Tibial nerve (tissue), 4 donors: Measurements from ENCODE around the gene NLRP3. TPM values are rescaled to one million over a fixed set of nuclear protein-coding genes. Genes with fewer than 3 reads are reported as not detected.

ENCODE experiments used
- DNase-seq, 2 donors: peaks; one replicate each; pipeline ENCODE4 v3.0.0-alpha.2; 2019; ENCODE audit warnings: low spot score in 2 of 2
- H3K27ac ChIP-seq, 4 donors: fragments of 200-600 bp; sonication (generic) in 3 of 4; one replicate each; pipeline ENCODE4 v1.5.1; 2017 to 2019; ENCODE audit warnings: mild to moderate bottlenecking in 1 of 4
- H3K27me3 ChIP-seq, 2 donors: fragments of 200-600 bp; sonication (generic) in 1 of 2; one replicate each; pipeline versions ENCODE4 v1.5.1 to v1.6.0; 2017 to 2019
- H3K36me3 ChIP-seq, 3 donors: fragments of 200-600 bp; sonication (generic); one replicate each; pipeline ENCODE4 v1.5.1; 2018 to 2019
- H3K4me1 ChIP-seq, 4 donors: fragments of 200-600 bp; sonication (generic) in 3 of 4; one replicate each; pipeline ENCODE4 v1.5.1; 2017 to 2019
- H3K4me3 ChIP-seq, 4 donors: fragments of 200-600 bp; sonication (generic) in 3 of 4; one replicate each; pipeline ENCODE4 v1.5.1; 2017 to 2019; ENCODE audit warnings: mild to moderate bottlenecking in 1 of 4, moderate library complexity in 1 of 4
- H3K9me3 ChIP-seq, 4 donors: fragments of 200-600 bp; sonication (generic) in 3 of 4; one replicate each; pipeline ENCODE4 v1.5.1; 2017 to 2019
- EP300 ChIP-seq, 2 donors: sonication (generic); formaldehyde crosslinking; IDR thresholded peaks; one replicate each; pipeline ENCODE4 v1.6.1; 2017; ENCODE audit warnings: antibody characterized with exemption in 2 of 2, mild to moderate bottlenecking in 1 of 2
- POLR2A ChIP-seq, 2 donors: fragments of 450-650 bp; IDR thresholded peaks; one replicate each; pipeline ENCODE4 v1.6.1; 2017; ENCODE audit warnings: antibody characterized with exemption in 2 of 2, mild to moderate bottlenecking in 2 of 2, moderate library complexity in 2 of 2
- WGBS, 2 donors: methylation state at CpG; one replicate each; pipeline ENCODE4 v1.1.5; 2018; 5-methylcytosine and 5-hydroxymethylcytosine counted together
- total RNA-seq, 4 donors: library from RNA; depleted of rRNA; stranded (reverse); fragments of >200 nt; gene quantifications; one replicate each; pipeline ENCODE4 v1.1.0, GENCODE V29; 2016
- TF ChIP-seq, protein P1 (sequence below), 5 experiments: fragments of 200-600 bp in 3 of 5; fragments of 450-650 bp in 2 of 5; sonication (generic) in 3 of 5; IDR thresholded peaks; one replicate each; pipeline ENCODE4 v1.5.1; 2016 to 2019; ENCODE audit warnings: antibody characterized with exemption in 5 of 5, mild to moderate bottlenecking in 3 of 5, moderate library complexity in 2 of 5

The NLRP3 gene
- total RNA-seq, 4 donors from 2014 or later: 1.3 to 4.9 (median 3.1) TPM

DNA sequence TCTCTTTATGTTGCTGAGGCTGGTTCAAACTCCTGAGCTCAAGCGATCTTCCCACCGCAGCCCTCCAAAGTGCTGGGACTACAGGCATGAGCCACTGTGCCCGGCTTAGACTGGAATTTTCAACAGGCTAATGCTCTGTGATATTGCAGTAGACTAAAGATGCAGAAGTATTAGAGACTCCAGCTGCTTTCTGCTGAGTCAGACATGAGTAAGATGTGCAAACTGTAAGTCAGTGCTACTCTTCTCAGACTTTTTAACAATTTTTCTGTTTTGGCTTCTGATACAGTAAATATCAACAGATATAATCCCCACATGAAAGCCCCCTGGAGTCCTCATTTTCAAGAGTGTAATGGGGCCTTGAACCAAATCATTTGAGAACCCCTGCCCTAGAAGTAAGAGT lies 29.3 kb upstream of the NLRP3 start:
- Histone ChIP-seq H3K27ac (peak overlapping the region in 3 of 4 donors; percentile 9 to 94 (median 65)), H3K9me3 (no peaks in the 10 kb centered on the region), H3K36me3 (no peaks in the 10 kb centered on the region), H3K4me3 (no peak overlapping the region), H3K4me1 (peaks cover 0 to 44% (median 12%) of the 10 kb centered on the region in 4 donors), H3K27me3 (no peaks in the 10 kb centered on the region)
- WGBS, 2 donors: 58 to 77% methylated on average over 3 of the region's 3 CpGs
- TF ChIP-seq POLR2A (IDR thresholded peaks at IDR 0.05): no peak
- no peak for TF ChIP-seq EP300 (IDR thresholded peaks at IDR 0.05)
- TF ChIP-seq, protein P1, sequence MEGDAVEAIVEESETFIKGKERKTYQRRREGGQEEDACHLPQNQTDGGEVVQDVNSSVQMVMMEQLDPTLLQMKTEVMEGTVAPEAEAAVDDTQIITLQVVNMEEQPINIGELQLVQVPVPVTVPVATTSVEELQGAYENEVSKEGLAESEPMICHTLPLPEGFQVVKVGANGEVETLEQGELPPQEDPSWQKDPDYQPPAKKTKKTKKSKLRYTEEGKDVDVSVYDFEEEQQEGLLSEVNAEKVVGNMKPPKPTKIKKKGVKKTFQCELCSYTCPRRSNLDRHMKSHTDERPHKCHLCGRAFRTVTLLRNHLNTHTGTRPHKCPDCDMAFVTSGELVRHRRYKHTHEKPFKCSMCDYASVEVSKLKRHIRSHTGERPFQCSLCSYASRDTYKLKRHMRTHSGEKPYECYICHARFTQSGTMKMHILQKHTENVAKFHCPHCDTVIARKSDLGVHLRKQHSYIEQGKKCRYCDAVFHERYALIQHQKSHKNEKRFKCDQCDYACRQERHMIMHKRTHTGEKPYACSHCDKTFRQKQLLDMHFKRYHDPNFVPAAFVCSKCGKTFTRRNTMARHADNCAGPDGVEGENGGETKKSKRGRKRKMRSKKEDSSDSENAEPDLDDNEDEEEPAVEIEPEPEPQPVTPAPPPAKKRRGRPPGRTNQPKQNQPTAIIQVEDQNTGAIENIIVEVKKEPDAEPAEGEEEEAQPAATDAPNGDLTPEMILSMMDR (IDR thresholded peaks at IDR 0.05): no peak
- no peak for DNase-seq

DNA sequence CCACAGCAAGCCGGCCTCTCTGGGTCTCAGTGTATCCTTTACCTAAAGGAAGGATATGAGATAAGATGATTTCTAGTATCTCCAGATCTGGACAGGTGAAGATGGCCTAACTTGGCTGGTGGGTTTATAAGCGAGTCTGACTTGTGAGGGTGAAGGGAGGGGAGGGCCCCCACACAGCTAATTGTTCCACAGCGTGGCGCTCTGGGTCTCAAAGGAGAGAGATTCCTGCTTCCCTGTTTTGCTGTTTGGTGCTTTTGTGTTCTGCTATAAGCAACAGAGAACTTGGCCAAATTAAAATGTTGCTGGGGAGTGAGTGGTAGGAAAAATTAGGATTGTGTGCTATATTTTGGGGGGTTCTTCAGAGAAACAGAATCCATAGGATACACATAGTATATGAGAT lies 28.9 kb upstream of the NLRP3 start:
- H3K27me3 ChIP-seq: no peaks in the 10 kb centered on the region
- TF ChIP-seq POLR2A (IDR thresholded peaks at IDR 0.05) (no peak), EP300 (IDR thresholded peaks at IDR 0.05) (no peak)
- no peaks in the 10 kb centered on the region for H3K9me3 ChIP-seq
- H3K27ac ChIP-seq: peak overlapping the region in 2 of 4 donors; percentile 29 to 94
- DNase-seq: no peak
- peaks cover 0 to 44% (median 12%) of the 10 kb centered on the region in 4 donors for H3K4me1 ChIP-seq
- H3K4me3 ChIP-seq: no peak overlapping the region
- WGBS, 2 donors: 69 to 76% methylated on average over 4 of the region's 4 CpGs
- no peaks in the 10 kb centered on the region for H3K36me3 ChIP-seq

DNA sequence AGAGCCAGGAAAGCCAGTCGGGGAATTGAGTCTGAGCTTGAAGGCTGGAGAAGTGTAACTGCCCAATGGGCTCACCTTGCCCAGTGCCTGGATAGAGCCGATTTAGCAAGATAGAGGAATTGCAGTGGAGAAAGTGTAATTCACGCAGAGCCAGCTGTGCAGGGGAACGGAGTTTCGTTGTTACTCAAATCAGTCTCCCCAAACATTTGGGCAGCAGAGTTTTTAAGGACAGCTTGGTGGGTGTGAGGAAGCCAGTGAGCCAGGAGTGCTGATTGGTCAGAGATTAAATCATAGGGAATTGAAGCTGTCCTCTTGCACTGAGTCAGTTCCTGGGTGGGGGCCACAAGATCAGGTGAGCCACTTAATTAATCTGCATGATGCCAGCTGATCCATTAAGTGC lies 28.4 kb upstream of the NLRP3 start:
- no peaks in the 10 kb centered on the region for H3K27me3 ChIP-seq
- TF ChIP-seq POLR2A (IDR thresholded peaks at IDR 0.05): no peak
- TF ChIP-seq EP300 (IDR thresholded peaks at IDR 0.05): no peak
- TF ChIP-seq, protein P1 (IDR thresholded peaks at IDR 0.05): no peak
- peaks cover 0 to 44% (median 12%) of the 10 kb centered on the region in 4 donors for H3K4me1 ChIP-seq
- no peaks in the 10 kb centered on the region for H3K9me3 ChIP-seq
- peak overlapping the region in 1 of 4 donors; percentile 94 for H3K27ac ChIP-seq
- no peaks in the 10 kb centered on the region for H3K36me3 ChIP-seq
- DNase-seq: no peak
- no peak overlapping the region for H3K4me3 ChIP-seq
- 70 to 79% methylated on average over 5 of the region's 5 CpGs for WGBS, 2 donors

DNA sequence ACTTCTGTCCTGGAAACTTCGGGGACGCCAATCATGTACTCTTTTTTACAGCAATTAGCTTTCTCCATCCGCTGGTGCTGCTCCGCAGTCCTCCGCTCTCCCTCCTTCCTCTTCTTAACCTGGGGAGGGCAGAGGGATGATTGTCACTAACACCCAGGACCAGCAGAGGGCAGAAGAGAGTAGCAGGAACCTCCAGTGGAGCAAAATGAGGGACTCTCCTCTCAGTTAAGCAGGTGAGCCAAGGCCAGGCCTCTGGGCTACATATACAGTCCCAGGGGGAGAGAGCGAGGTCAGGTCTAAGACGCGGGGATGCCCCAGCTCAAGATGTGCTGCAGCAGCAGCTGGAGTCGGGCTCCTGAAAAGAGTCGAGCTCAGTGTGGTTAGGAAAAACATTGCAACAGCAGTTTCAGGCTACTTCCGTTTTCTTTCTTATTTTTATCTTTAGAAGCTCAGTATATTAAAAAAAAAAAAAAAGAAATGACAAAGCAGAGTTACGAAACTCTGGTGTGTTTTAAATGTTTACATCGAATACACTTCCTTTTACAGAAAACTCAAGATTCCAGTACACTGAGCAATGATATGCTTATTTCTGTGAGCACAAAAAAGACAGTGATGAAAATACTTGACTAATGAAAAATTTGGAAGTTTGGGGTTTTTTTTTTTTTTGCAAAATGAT lies 25.7 kb upstream of the NLRP3 start:
- peak overlapping the region in 2 of 4 donors; percentile 24 to 33 for H3K4me3 ChIP-seq
- no peaks in the 10 kb centered on the region for H3K27me3 ChIP-seq
- TF ChIP-seq POLR2A (IDR thresholded peaks at IDR 0.05) (no peak), EP300 (IDR thresholded peaks at IDR 0.05) (peak in 1 of 2 donors; percentile 50)
- TF ChIP-seq, protein P1 (IDR thresholded peaks at IDR 0.05): peak; percentile 82 to 91 (median 89)
- no peaks in the 10 kb centered on the region for H3K36me3 ChIP-seq
- DNase-seq: peak; percentile 60 to 87
- no peaks in the 10 kb centered on the region for H3K9me3 ChIP-seq
- peak overlapping the region in 3 of 4 donors; percentile 20 to 67 (median 22) for H3K27ac ChIP-seq
- 5 to 7% methylated on average over 13 of the region's 13 CpGs for WGBS, 2 donors
- peaks cover 0 to 34% (median 4%) of the 10 kb centered on the region in 4 donors for H3K4me1 ChIP-seq

DNA sequence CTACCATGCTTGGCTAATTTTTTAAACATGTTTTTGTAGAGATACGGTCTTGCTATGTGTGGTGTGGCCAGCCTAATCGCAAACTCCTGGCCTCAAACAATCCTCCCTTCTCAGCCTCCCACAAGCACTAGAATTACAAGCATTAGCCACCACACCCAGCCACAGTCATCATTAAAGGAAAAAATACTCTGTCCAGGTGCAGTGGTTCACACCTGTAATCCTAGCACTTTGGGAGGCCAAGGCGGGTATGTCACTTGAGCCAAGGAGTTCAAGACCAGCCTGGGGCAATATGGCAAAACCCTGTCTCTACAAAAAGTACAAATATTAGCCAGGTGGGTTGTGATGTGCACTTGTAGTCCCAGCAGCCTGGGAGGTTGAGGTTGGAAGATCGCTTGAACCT lies 25.0 kb upstream of the NLRP3 start:
- Histone ChIP-seq H3K9me3 (no peaks in the 10 kb centered on the region), H3K4me3 (no peak overlapping the region), H3K27ac (no peak overlapping the region), H3K4me1 (peaks cover 0 to 28% (median 3%) of the 10 kb centered on the region in 4 donors), H3K27me3 (no peaks in the 10 kb centered on the region), H3K36me3 (no peaks in the 10 kb centered on the region)
- TF ChIP-seq POLR2A (IDR thresholded peaks at IDR 0.05) (no peak), EP300 (IDR thresholded peaks at IDR 0.05) (no peak)
- TF ChIP-seq, protein P1 (IDR thresholded peaks at IDR 0.05): no peak
- DNase-seq: no peak
- 93 to 94% methylated on average over 4 of the region's 4 CpGs for WGBS, 2 donors
